Sigmoid colon (tissue), 3 donors: ENCODE data around the gene CARD11.

Experiments
- POLR2A ChIP-seq, 2 donors: fragments of 450-650 bp; IDR thresholded peaks; one replicate each; pipeline ENCODE4 v1.6.1; 2016; ENCODE audit warnings: antibody characterized with exemption in 2 of 2, mild to moderate bottlenecking in 2 of 2, moderate library complexity in 2 of 2
- TF ChIP-seq, protein P1 (sequence below), 4 experiments: fragments of 450-650 bp in 3 of 4; fragments of 200-600 bp in 1 of 4; IDR thresholded peaks; one replicate each; pipeline ENCODE4 v1.5.1; 2016 to 2019; ENCODE audit warnings: antibody characterized with exemption in 4 of 4, mild to moderate bottlenecking in 3 of 4, moderate library complexity in 2 of 4

DNA sequence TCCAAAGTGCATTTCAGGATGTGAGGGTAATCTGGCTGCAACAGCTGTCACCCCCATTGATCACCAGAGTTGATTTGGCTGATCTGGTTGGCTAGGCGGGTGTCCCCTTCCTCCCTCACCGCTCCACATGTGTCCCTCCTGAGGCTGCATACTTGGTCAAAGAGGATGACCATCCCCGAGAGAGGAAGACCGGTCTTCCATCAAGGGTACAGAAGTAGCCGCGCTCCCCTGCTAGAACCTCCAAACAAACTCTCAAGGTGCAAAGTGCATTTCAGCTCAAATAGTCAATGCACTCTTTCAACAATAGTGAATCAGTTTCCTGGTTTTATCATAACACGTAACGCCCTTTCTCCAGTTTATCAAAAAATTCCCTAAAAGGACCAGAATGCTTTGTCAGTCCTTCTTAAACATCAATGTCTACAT is 44.6 kb downstream of the CARD11 start:
- TF ChIP-seq, protein P1, sequence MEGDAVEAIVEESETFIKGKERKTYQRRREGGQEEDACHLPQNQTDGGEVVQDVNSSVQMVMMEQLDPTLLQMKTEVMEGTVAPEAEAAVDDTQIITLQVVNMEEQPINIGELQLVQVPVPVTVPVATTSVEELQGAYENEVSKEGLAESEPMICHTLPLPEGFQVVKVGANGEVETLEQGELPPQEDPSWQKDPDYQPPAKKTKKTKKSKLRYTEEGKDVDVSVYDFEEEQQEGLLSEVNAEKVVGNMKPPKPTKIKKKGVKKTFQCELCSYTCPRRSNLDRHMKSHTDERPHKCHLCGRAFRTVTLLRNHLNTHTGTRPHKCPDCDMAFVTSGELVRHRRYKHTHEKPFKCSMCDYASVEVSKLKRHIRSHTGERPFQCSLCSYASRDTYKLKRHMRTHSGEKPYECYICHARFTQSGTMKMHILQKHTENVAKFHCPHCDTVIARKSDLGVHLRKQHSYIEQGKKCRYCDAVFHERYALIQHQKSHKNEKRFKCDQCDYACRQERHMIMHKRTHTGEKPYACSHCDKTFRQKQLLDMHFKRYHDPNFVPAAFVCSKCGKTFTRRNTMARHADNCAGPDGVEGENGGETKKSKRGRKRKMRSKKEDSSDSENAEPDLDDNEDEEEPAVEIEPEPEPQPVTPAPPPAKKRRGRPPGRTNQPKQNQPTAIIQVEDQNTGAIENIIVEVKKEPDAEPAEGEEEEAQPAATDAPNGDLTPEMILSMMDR (IDR thresholded peaks at IDR 0.05) = no peak
- TF ChIP-seq POLR2A (IDR thresholded peaks at IDR 0.05) = no peak
